ENCODE results near the gene POR.

POR gene

DNA sequence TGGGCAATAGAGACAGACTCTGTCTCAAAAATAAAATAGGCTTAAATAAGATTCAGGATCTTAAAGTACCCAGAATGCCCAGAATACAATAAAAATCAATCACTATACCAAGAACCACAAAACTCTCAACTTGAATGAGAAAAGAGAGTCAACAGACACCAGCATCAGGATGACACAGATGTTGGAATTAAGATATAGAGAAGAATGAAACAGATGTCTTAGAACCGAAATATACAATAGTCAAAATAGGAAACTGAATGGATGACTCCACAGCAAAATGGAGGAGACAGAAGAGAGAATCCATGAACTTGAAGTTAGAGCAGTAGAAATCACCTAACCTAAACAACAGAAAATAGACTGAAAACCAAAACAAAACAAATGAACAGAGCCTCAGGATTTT is 29.6 kb downstream of the POR start:
- Histone ChIP-seq H2AFZ (ENCODE audit: low read length) (no peak overlapping the region), H3K9me2 (replicated peaks; ENCODE audit: low read depth, low read length) (no peaks in the 10 kb centered on the region), H3K4me3 (ENCODE audit: low read length, poor library complexity, severe bottlenecking) (no peak overlapping the region), H3K9me3 (ENCODE audit: insufficient read depth, low read depth, low read length) (no peaks in the 10 kb centered on the region), H3F3A (ENCODE audit: low read depth) (no peaks in the 10 kb centered on the region), H3K4me1 (ENCODE audit: insufficient read depth, low read length, poor library complexity, severe bottlenecking) (no peaks in the 10 kb centered on the region), H3K36me3 (ENCODE audit: insufficient read depth, low read length) (no peaks in the 10 kb centered on the region), H3K9ac (ENCODE audit: low read depth, low read length, poor library complexity, severe bottlenecking) (no peak overlapping the region), H3K79me2 (ENCODE audit: insufficient read depth, low read length) (no peaks in the 10 kb centered on the region), H3K4me2 (ENCODE audit: low read depth, low read length, poor library complexity, severe bottlenecking) (no peak overlapping the region), H3K27me3 (ENCODE audit: insufficient read depth, low read length, poor library complexity, severe bottlenecking) (no peaks in the 10 kb centered on the region), H4K20me1 (ENCODE audit: insufficient read depth, low read length, poor library complexity, severe bottlenecking) (no peaks in the 10 kb centered on the region)
- TF ChIP-seq, protein P1, sequence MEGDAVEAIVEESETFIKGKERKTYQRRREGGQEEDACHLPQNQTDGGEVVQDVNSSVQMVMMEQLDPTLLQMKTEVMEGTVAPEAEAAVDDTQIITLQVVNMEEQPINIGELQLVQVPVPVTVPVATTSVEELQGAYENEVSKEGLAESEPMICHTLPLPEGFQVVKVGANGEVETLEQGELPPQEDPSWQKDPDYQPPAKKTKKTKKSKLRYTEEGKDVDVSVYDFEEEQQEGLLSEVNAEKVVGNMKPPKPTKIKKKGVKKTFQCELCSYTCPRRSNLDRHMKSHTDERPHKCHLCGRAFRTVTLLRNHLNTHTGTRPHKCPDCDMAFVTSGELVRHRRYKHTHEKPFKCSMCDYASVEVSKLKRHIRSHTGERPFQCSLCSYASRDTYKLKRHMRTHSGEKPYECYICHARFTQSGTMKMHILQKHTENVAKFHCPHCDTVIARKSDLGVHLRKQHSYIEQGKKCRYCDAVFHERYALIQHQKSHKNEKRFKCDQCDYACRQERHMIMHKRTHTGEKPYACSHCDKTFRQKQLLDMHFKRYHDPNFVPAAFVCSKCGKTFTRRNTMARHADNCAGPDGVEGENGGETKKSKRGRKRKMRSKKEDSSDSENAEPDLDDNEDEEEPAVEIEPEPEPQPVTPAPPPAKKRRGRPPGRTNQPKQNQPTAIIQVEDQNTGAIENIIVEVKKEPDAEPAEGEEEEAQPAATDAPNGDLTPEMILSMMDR (conservative IDR thresholded peaks at IDR 0.05; ENCODE audit: low read length) = no peak
- TF ChIP-seq EZH2phosphoT487 (IDR thresholded peaks at IDR 0.05; ENCODE audit: borderline replicate concordance) = no peak

DNA sequence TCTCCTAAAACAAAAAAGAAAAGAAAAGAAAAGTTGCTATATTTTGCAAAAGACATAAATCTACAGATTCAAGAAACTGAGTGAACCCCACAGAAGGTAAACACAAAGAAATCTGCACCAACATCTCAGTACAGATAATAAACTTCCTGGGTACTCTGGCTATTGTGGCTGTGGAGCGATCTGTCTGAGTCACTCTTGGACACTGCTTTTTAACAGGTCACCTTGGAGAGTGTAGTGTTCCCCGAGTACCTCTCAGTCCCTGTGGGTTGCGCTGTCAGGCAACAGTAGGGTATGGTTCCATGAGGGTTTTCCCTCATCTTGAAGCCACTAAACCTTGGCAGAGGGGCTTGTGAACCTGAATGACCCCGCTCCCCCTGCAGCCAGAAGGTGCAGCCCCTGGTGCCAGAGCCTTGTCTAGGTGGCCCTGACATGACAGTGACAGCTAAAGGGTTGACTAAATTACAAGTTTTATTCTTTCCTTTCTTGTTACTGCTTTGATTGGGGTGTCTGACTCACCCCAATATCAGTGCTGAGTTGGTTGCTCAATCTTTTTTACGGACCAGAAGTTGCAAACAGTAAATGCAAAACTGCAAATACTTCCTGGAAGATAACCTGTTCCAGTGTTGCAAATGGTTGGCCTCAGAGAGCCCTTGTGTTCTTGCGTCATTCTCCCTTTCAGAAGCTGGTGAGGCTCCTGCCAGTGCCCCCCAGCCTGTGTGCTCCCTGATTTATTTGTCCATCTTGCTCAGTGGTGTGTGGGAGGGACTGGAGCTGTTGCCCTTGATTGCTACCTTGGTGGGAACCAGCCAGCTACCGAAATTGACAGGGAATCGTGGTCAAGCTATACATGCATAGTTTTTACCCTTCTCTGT is 30.6 kb downstream of the POR start:
- no peaks in the 10 kb centered on the region for H3K79me2 ChIP-seq (ENCODE audit: insufficient read depth, low read length)
- no peaks in the 10 kb centered on the region for H3K27me3 ChIP-seq (ENCODE audit: insufficient read depth, low read length, poor library complexity, severe bottlenecking)
- H3K4me1 ChIP-seq (ENCODE audit: insufficient read depth, low read length, poor library complexity, severe bottlenecking) = no peaks in the 10 kb centered on the region
- H3K36me3 ChIP-seq (ENCODE audit: insufficient read depth, low read length) = no peaks in the 10 kb centered on the region
- H3K9me3 ChIP-seq (ENCODE audit: insufficient read depth, low read depth, low read length) = no peaks in the 10 kb centered on the region
- no peaks in the 10 kb centered on the region for H4K20me1 ChIP-seq (ENCODE audit: insufficient read depth, low read length, poor library complexity, severe bottlenecking)
- H3K4me2 ChIP-seq (ENCODE audit: low read depth, low read length, poor library complexity, severe bottlenecking) = no peak overlapping the region
- H2AFZ ChIP-seq (ENCODE audit: low read length) = no peak overlapping the region
- no peaks in the 10 kb centered on the region for H3K9me2 ChIP-seq (replicated peaks; ENCODE audit: low read depth, low read length)
- H3K9ac ChIP-seq (ENCODE audit: low read depth, low read length, poor library complexity, severe bottlenecking) = no peak overlapping the region
- TF ChIP-seq EZH2phosphoT487 (IDR thresholded peaks at IDR 0.05; ENCODE audit: borderline replicate concordance) = no peak
- TF ChIP-seq, protein P1 (conservative IDR thresholded peaks at IDR 0.05; ENCODE audit: low read length) = no peak
- no peak overlapping the region for H3K4me3 ChIP-seq (ENCODE audit: low read length, poor library complexity, severe bottlenecking)
- H3F3A ChIP-seq (ENCODE audit: low read depth) = no peaks in the 10 kb centered on the region

DNA sequence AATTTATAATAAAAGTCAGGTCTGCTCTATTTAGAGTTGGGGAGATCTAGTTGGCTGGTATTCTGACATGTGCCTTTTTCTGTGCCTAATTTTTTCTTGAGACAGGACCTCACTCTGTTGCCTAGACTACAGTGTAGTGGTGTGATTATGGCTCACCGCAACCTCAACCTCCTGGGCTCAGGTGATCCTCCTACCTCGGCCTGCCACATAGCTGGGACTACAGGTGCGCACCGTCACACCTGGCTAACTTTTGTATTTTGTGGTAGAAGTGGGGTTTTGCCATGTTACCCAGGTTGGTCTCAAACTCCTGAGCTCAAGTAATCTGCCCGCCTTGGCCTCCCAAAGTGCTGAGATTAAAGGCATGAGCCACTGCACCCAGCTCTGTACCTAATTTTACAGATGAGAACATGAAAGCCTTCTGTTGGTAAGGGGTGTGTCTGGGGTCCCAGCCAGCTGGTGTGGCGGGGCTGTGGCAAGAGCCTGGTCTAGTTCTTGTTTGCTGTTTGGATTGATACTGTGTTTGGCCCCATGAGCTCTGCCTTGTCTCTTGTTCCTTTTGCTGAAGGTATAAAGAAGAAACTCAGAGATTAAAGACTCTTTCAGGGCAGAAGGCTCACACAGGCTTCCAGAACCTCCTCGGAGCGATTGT is 31.4 kb downstream of the POR start:
- TF ChIP-seq, protein P1 (conservative IDR thresholded peaks at IDR 0.05; ENCODE audit: low read length) = no peak
- TF ChIP-seq EZH2phosphoT487 (IDR thresholded peaks at IDR 0.05; ENCODE audit: borderline replicate concordance) = no peak
- H3K4me2 ChIP-seq (ENCODE audit: low read depth, low read length, poor library complexity, severe bottlenecking) = no peak overlapping the region
- no peak overlapping the region for H3K9ac ChIP-seq (ENCODE audit: low read depth, low read length, poor library complexity, severe bottlenecking)
- no peak overlapping the region for H3K4me3 ChIP-seq (ENCODE audit: low read length, poor library complexity, severe bottlenecking)
- H3K79me2 ChIP-seq (ENCODE audit: insufficient read depth, low read length) = no peaks in the 10 kb centered on the region
- H3K9me3 ChIP-seq (ENCODE audit: insufficient read depth, low read depth, low read length) = no peaks in the 10 kb centered on the region
- no peaks in the 10 kb centered on the region for H3K36me3 ChIP-seq (ENCODE audit: insufficient read depth, low read length)
- no peaks in the 10 kb centered on the region for H3K4me1 ChIP-seq (ENCODE audit: insufficient read depth, low read length, poor library complexity, severe bottlenecking)
- no peaks in the 10 kb centered on the region for H4K20me1 ChIP-seq (ENCODE audit: insufficient read depth, low read length, poor library complexity, severe bottlenecking)
- H3K27me3 ChIP-seq (ENCODE audit: insufficient read depth, low read length, poor library complexity, severe bottlenecking) = no peaks in the 10 kb centered on the region
- no peaks in the 10 kb centered on the region for H3K9me2 ChIP-seq (replicated peaks; ENCODE audit: low read depth, low read length)
- H3F3A ChIP-seq (ENCODE audit: low read depth) = no peaks in the 10 kb centered on the region
- H2AFZ ChIP-seq (ENCODE audit: low read length) = no peak overlapping the region

Measured in Loucy (cell line).